Measurements from ENCODE around the gene PATE2.
A peak's percentile ranks its signal among the peaks of the same experiment; 100 is the strongest.

PATE2 gene

GRCh38 chr11:125778728-125779127 lies at the start of gene PATE2:
Gene PATE2, minus strand, starts transcription at chr11:125778828. Its CDS starts 55 bp downstream, at chr11:125778773.
- no peak within 1 kb of the TSS for H3K27ac ChIP-seq (ENCODE audit: extremely low read depth, low read depth, low read length)
- H3K36me3 ChIP-seq (ENCODE audit: control insufficient read depth in 2 of 2, insufficient read depth in 1 of 2, low read length in 2 of 2) = no peaks in the 10 kb centered on the region
- no peak for TF ChIP-seq ZNF626 (tag by site-specific recombination; IDR thresholded peaks at IDR 0.05)
- TF ChIP-seq ZNF585B (tag by site-specific recombination; IDR thresholded peaks at IDR 0.05) = no peak
- no peak for TF ChIP-seq ZNF121 (tag by site-specific recombination; IDR thresholded peaks at IDR 0.05)
- no peak for TF ChIP-seq ZNF202 (tag by site-specific recombination; IDR thresholded peaks at IDR 0.05; ENCODE audit: borderline replicate concordance)
- no peak for TF ChIP-seq YY2 (tag by site-specific recombination; IDR thresholded peaks at IDR 0.05)
- TF ChIP-seq ZNF223 (tag by site-specific recombination; IDR thresholded peaks at IDR 0.05) = no peak
- no peak for TF ChIP-seq ZNF354C (tag by site-specific recombination; IDR thresholded peaks at IDR 0.05; ENCODE audit: borderline replicate concordance, low read depth)
- H3K4me1 ChIP-seq (ENCODE audit: control insufficient read depth, insufficient read depth, low read length) = no peaks in the 10 kb centered on the region
- no peaks in the 10 kb centered on the region for H3K9me3 ChIP-seq (ENCODE audit: control insufficient read depth, insufficient read depth, low read depth, low read length)
- H3K4me3 ChIP-seq (ENCODE audit: low read depth, low read length) = no peak within 1 kb of the TSS
- ChIA-PET CTCF (no interaction called here), POLR2A (no interaction called here)

GRCh38 chr11:125807909-125808308 lies 29.3 kb upstream of the PATE2 start:
- TF ChIP-seq ZNF221 (tag by site-specific recombination; IDR thresholded peaks at IDR 0.05; ENCODE audit: borderline replicate concordance) = no peak
- no peak for TF ChIP-seq ZNF174 (tag by site-specific recombination; IDR thresholded peaks at IDR 0.05)
- no peak for TF ChIP-seq ZNF23 (tag by site-specific recombination; IDR thresholded peaks at IDR 0.05; ENCODE audit: borderline replicate concordance)
- TF ChIP-seq SP3 (tag by site-specific recombination; IDR thresholded peaks at IDR 0.05) = no peak
- TF ChIP-seq PATZ1 (tag by site-specific recombination; IDR thresholded peaks at IDR 0.05) = no peak
- TF ChIP-seq ZNF341 (tag by site-specific recombination; IDR thresholded peaks at IDR 0.05; ENCODE audit: low read depth) = no peak
- no peak for TF ChIP-seq ZSCAN23 (tag by site-specific recombination; IDR thresholded peaks at IDR 0.05)
- TF ChIP-seq ZNF366 (tag by site-specific recombination; conservative IDR thresholded peaks at IDR 0.05) = no peak
- no peaks in the 10 kb centered on the region for H3K36me3 ChIP-seq (ENCODE audit: control insufficient read depth in 2 of 2, insufficient read depth in 1 of 2, low read length in 2 of 2)
- H3K4me1 ChIP-seq (ENCODE audit: control insufficient read depth, insufficient read depth, low read length) = no peaks in the 10 kb centered on the region
- H3K27ac ChIP-seq (ENCODE audit: extremely low read depth, low read depth, low read length) = no peak overlapping the region
- no peak overlapping the region for H3K4me3 ChIP-seq (ENCODE audit: low read depth, low read length)
- POLR2A ChIA-PET = no interaction called here
- H3K9me3 ChIP-seq (ENCODE audit: control insufficient read depth, insufficient read depth, low read depth, low read length) = no peaks in the 10 kb centered on the region
- CTCF ChIA-PET = no interaction called here

- ChIA-PET POLR2A (no interaction called here), CTCF (no interaction called here)
- Histone ChIP-seq H3K4me1 (ENCODE audit: control insufficient read depth, insufficient read depth, low read length) (no peaks in the 10 kb centered on the region), H3K27ac (ENCODE audit: extremely low read depth, low read depth, low read length) (no peak overlapping the region), H3K4me3 (ENCODE audit: low read depth, low read length) (no peak overlapping the region), H3K9me3 (ENCODE audit: control insufficient read depth, insufficient read depth, low read depth, low read length) (no peaks in the 10 kb centered on the region), H3K36me3 (ENCODE audit: control insufficient read depth in 2 of 2, insufficient read depth in 1 of 2, low read length in 2 of 2) (no peaks in the 10 kb centered on the region)
- no peak for TF ChIP-seq ZNF324 (tag by site-specific recombination; IDR thresholded peaks at IDR 0.05)
Measured at GRCh38 chr11:125802387-125802786, 23.8 kb upstream of the PATE2 start.

GRCh38 chr11:125799808-125800207 lies 21.2 kb upstream of the PATE2 start:
- Histone ChIP-seq H3K27ac (ENCODE audit: extremely low read depth, low read depth, low read length) (no peak overlapping the region), H3K4me3 (ENCODE audit: low read depth, low read length) (no peak overlapping the region), H3K9me3 (ENCODE audit: control insufficient read depth, insufficient read depth, low read depth, low read length) (no peaks in the 10 kb centered on the region), H3K36me3 (ENCODE audit: control insufficient read depth in 2 of 2, insufficient read depth in 1 of 2, low read length in 2 of 2) (no peaks in the 10 kb centered on the region), H3K4me1 (ENCODE audit: control insufficient read depth, insufficient read depth, low read length) (no peaks in the 10 kb centered on the region)
- CTCF ChIA-PET = no interaction called here
- POLR2A ChIA-PET = no interaction called here
- TF ChIP-seq ZNF513 (tag by site-specific recombination; IDR thresholded peaks at IDR 0.05) (no peak), REST (tag by site-specific recombination; IDR thresholded peaks at IDR 0.05) (peak; percentile 76), ZNF529 (tag by site-specific recombination; IDR thresholded peaks at IDR 0.05; ENCODE audit: insufficient replicate concordance) (no peak)

All from HEK293 (cell line).